IPS DF 4.7 (cell line): Measurements from ENCODE around the gene DCAF5.
"Not testable (repeated sequence)": the region's sequence is repeated elsewhere in the genome, so short reads cannot be mapped to it uniquely, and the experiment has no call there.

Source experiments
- DNase-seq: peaks from one replicate; pipeline ENCODE4 v3.0.0-alpha.2; 2013; ENCODE audit warnings: low spot score; ENCODE audit errors: extremely low read depth

DCAF5 gene, protein sequence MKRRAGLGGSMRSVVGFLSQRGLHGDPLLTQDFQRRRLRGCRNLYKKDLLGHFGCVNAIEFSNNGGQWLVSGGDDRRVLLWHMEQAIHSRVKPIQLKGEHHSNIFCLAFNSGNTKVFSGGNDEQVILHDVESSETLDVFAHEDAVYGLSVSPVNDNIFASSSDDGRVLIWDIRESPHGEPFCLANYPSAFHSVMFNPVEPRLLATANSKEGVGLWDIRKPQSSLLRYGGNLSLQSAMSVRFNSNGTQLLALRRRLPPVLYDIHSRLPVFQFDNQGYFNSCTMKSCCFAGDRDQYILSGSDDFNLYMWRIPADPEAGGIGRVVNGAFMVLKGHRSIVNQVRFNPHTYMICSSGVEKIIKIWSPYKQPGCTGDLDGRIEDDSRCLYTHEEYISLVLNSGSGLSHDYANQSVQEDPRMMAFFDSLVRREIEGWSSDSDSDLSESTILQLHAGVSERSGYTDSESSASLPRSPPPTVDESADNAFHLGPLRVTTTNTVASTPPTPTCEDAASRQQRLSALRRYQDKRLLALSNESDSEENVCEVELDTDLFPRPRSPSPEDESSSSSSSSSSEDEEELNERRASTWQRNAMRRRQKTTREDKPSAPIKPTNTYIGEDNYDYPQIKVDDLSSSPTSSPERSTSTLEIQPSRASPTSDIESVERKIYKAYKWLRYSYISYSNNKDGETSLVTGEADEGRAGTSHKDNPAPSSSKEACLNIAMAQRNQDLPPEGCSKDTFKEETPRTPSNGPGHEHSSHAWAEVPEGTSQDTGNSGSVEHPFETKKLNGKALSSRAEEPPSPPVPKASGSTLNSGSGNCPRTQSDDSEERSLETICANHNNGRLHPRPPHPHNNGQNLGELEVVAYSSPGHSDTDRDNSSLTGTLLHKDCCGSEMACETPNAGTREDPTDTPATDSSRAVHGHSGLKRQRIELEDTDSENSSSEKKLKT

DNA sequence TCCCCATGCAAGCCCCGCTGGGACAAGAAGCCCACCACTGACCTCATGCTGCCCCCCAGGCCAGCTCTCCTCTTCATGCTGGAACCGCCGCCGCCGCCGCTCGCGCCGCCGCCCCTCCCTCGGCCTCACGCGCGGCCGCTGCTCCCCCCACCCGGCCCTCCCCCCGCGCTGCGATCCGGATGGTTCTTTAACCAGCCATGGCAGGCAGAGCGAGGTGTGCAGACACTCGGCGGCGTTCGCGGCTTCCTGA is at the start of gene DCAF5:
DCAF5 (minus strand) TSS at position 218 of the 250 bp plus-strand sequence; CDS start at position 77, 141 bp downstream.
- DNase-seq = no peak

DNA sequence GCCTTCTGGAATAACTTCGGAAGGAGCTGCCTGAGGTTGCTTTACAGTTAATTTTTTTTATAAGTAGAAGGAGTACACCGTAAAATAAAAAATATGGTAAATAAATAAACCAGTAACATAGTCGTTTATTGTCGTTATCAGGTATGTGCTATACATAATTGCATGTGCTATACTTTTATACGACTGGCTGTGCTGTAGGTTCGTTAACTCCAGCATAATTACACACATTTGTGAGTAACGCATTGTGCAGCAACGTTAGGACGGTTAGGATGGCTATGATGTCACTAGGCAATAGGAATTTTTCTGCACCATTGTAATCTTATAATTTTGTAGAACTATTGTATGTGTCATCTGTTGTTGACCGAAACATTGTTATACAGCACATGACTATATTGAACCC is 46.9 kb upstream of the DCAF5 start:
- DNase-seq = no peak

DNA sequence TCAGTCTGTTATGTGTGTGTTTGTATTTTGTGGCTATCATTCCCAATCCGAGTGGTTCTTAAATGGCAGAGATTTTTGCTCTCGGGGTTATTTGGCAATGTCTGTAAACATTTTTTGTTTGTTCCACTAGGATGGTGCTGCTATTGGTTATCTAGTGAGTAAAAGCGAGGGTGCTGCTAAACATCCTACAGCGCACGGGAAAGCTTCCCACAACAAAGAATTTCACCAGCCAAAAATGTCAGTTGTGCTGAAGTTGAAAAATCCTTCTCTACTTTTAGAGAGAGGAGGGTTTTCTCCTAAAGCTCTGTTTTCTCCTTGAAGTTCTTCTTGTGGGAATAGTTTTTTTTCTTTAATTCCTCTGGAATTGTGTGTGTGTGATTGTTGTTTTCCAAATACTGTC is 40.8 kb upstream of the DCAF5 start:
- DNase-seq = no peak

GRCh38 chr14:69191340-69192111 is 38.6 kb upstream of the DCAF5 start, which contains the start of gene EXD2:
TSS of gene EXD2 (plus strand) at chr14:69191498. CDS start at chr14:69209471, 17,973 bp downstream.
- peak; percentile 86 for DNase-seq

- DNase-seq = no peak
Observed at GRCh38 chr14:69190191-69190590, 37.3 kb upstream of the DCAF5 start.

DNA sequence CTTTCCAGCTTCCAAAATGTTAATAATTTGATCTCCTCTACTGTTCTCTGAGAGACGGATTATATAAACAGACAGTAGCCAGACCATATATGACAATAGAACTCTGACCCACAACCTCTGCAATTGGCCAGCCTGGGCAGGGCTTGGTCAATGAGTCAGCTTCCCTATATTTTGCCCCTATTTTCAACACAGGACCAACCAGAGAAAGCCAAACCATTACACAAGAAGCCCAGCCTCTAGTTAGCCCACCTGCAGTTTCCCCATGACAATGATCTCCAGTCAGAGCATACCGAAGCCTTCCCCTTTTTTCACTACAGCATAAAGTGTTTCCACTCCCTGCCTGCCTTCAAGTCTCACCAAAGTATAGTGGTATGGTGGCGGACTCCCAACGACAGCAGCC is 30.8 kb upstream of the DCAF5 start:
- peak; percentile 85 for DNase-seq

- not testable (repeated sequence) for DNase-seq
Observed at GRCh38 chr14:69182580-69182979, 29.7 kb upstream of the DCAF5 start.

DNA sequence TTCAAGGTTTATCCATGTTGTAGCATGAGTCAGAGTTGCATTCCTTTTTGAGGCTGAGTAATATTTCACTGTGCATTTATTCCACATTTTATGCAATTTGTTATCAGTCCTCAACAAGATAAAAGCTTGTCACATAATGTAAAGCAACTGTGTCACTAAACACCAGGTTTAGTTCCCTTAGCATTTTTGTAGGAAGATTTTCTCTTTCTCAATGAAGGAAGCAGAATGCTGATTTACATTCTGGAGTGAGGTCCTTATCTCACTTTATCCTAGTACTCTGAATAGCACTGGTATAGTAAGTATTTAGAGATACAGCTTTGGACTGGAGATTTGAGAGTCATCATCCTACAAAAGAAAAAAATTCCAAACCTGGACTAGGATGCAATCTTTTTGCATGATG is 28.6 kb upstream of the DCAF5 start:
- no peak for DNase-seq

GRCh38 chr14:69175130-69175529 is 22.2 kb upstream of the DCAF5 start:
- DNase-seq = no peak

DNA sequence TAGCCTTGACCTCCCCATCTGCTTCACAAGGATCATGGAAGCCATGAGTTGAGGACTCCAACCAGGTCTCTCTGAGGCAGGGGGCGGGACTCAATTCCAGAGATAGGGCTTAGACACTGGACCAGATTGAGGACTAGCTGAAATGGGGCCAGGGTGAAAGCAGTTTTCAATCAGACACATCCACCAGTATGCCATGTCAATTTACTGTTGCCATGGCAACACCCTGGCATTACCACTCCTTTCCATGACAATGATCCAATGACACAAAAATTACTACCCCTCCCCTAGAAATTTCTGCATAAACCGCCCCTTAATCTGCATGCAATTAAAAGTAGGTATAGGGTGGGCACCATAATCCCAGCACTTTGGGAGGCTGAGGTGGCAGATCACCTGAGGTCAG is 18.6 kb upstream of the DCAF5 start:
- no peak for DNase-seq

GRCh38 chr14:69170839-69171238 is 17.9 kb upstream of the DCAF5 start:
- DNase-seq = no peak

GRCh38 chr14:69165787-69166186 is 12.9 kb upstream of the DCAF5 start:
- not testable (repeated sequence) for DNase-seq

- no peak for DNase-seq
Observed at GRCh38 chr14:69161590-69161989, 8.7 kb upstream of the DCAF5 start.

- no peak for DNase-seq
Observed at GRCh38 chr14:69156224-69156623, 3.3 kb upstream of the DCAF5 start.

GRCh38 chr14:69154779-69155178 is 1.9 kb upstream of the DCAF5 start:
- DNase-seq = no peak

DNA sequence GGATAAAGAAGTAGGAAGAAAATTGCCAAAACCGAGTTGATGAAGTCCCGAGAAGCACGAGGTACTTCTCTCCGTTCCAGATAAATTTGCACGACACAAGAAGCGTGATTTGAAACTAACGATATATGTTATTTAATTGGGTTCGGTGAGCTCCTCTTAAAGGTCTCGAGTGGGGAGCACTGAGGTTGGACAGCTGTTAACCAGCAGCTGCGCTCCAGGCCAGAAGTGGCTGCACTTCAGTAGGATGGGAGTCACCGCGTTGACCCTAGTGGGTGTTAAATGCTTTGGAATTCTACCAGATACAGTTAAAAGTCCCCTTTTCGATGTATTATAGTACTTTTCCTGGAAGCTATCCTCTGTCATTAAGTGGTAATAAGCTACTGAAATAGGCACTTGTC is 953 bp upstream of the DCAF5 start:
- DNase-seq = no peak

DNA sequence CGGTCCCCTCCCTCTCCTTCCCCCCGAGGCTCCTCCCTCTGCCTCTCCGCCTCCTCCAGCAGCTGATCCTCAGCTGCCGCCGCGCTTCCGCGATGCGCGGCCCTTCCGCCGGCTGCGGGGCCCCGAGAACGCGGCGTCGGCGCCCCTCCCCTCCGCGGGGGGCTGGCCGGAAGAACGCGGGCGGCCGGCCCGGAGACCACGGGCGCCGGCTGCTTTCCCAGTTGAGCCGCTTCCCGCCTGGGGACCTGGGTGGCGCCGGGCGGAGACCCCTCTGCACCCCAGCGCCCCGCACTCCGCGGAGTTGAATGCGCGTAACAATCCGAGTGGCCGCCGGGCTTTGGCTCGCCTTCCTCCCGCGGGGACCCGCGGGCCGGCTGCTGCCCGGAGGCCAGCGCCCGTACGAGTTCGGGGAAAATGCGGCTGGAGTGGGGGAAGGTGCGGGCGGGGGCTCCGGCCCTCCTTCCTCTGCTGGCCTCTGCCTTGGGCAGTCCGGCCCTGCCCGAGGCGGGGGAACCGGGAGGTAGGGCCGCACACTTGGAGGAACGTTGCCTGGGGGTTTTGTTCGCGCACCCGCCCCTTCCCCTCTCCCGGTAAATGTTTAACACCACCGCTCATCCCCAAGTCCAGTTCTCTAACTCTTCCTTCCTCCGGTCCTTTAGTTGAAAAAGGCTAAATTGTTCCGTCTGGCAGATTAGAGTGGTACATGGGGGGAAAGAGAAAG is 393 bp upstream of the DCAF5 start:
- no peak for DNase-seq

GRCh38 chr14:69152181-69152901 is 578 bp downstream of the DCAF5 start:
- no peak for DNase-seq

DNA sequence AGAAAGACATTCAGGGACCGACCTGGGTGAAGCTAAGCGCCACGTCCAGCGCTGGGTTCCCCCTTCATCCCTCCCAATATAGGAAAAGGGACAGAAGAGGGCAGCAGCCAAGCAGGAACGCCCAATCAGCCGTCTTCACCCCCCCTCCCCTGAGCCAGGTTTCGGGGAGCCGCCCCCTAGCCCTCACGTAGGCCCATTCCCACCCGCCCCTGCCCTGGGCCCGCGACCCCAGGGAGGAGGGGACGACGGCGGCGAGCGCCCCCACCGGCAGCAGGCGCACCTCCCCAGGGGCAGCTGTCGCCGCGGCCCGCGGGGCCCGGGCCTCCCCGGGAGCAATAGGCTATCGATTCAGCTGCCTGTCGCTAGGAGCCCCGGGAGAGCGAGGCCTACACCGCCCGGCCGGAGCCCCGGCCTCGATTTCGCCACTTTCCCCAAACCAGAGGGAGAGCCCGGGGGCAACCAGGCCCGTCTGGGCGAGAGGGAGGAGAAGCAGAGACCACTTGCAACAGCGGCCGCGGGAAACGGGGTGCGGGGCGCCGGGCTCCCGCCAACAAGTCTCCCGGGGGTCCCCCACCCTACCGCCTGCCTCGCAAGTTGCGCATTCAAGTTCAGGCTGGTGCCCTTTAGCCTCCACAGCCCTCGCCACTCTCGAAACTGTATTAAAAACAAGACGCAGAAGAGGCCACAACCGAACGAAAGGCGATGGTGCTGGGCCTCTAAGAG is 1.3 kb downstream of the DCAF5 start:
- no peak for DNase-seq
